Body of pancreas (tissue), 4 donors: Measurements from ENCODE around the gene DSP. TPM values are rescaled to one million over a fixed set of nuclear protein-coding genes. Genes with fewer than 3 reads are reported as not detected.
A peak's percentile ranks its signal among the peaks of the same experiment; 100 is the strongest.

Experiments
- ATAC-seq: fragments of 150-250 bp; one replicate; pipeline ENCODE4 v1.9.1; 2016
- DNase-seq, 4 donors: peaks; one replicate each; pipeline ENCODE4 v3.0.0-alpha.2; 2019
- H3K27ac ChIP-seq, 4 donors: fragments of 200-600 bp; sonication (generic); 1 replicate in 3 of 4; 2 replicates in 1 of 4; pipeline versions ENCODE4 v1.5.1 to v1.6.1; 2016 to 2019; ENCODE audit warnings: mild to moderate bottlenecking in 1 of 4, mixed read lengths in 1 of 4, moderate library complexity in 1 of 4
- H3K27me3 ChIP-seq, 2 donors: fragments of 200-600 bp; sonication (generic); one replicate each; pipeline ENCODE4 v1.6.0; 2016; ENCODE audit warnings: mild to moderate bottlenecking in 1 of 2
- H3K36me3 ChIP-seq, 2 donors: fragments of 200-600 bp; sonication (generic); replicated peaks in 1 of 2; 2 replicates each; pipeline ENCODE4 v1.5.1; 2016; ENCODE audit warnings: low read depth in 2 of 2; ENCODE audit not compliant: insufficient read depth in 1 of 2
- H3K4me1 ChIP-seq: fragments of 200-600 bp; sonication (generic); one replicate; pipeline ENCODE4 v1.6.0; 2016
- H3K4me3 ChIP-seq, 2 donors: fragments of 200-600 bp; sonication (generic); 1 replicate in 1 of 2; 2 replicates in 1 of 2; pipeline ENCODE4 v1.5.1; 2016 to 2019
- H3K9me3 ChIP-seq, 3 donors: fragments of 200-600 bp; sonication (generic); 1 replicate in 2 of 3; 2 replicates in 1 of 3; pipeline ENCODE4 v1.5.1; 2016
- CTCF ChIP-seq, 7 experiments: fragments of 450-650 bp in 4 of 7; fragments of 200-600 bp in 3 of 7; sonication (generic) in 3 of 7; IDR thresholded peaks; one replicate each; pipeline ENCODE4 v1.5.1; 2016 to 2019; ENCODE audit warnings: antibody characterized with exemption in 7 of 7
- POLR2A ChIP-seq, 3 donors: fragments of 450-650 bp; IDR thresholded peaks; one replicate each; pipeline ENCODE4 v1.6.1; 2016; ENCODE audit warnings: antibody characterized with exemption in 3 of 3, mild to moderate bottlenecking in 2 of 3
- WGBS, 2 donors: methylation state at CpG; one replicate each; pipeline ENCODE4 v1.1.5; 2017; 5-methylcytosine and 5-hydroxymethylcytosine counted together
- intact Hi-C: fragments of 100-400 bp; cut with DNase I; formaldehyde crosslinking; loops from one replicate; pipeline ENCODE4 v1.15.1; 2023
- total RNA-seq, 2 donors: library from RNA; depleted of rRNA; stranded (reverse); fragments of >200 nt; gene quantifications; one replicate each; pipeline ENCODE4 v1.1.0, GENCODE V29; 2016

DSP gene
- total RNA-seq = 100 to 1,000 TPM in 1 of 2 donors, 10 to 100 TPM in 1; 85.0 to 127 TPM

DNA sequence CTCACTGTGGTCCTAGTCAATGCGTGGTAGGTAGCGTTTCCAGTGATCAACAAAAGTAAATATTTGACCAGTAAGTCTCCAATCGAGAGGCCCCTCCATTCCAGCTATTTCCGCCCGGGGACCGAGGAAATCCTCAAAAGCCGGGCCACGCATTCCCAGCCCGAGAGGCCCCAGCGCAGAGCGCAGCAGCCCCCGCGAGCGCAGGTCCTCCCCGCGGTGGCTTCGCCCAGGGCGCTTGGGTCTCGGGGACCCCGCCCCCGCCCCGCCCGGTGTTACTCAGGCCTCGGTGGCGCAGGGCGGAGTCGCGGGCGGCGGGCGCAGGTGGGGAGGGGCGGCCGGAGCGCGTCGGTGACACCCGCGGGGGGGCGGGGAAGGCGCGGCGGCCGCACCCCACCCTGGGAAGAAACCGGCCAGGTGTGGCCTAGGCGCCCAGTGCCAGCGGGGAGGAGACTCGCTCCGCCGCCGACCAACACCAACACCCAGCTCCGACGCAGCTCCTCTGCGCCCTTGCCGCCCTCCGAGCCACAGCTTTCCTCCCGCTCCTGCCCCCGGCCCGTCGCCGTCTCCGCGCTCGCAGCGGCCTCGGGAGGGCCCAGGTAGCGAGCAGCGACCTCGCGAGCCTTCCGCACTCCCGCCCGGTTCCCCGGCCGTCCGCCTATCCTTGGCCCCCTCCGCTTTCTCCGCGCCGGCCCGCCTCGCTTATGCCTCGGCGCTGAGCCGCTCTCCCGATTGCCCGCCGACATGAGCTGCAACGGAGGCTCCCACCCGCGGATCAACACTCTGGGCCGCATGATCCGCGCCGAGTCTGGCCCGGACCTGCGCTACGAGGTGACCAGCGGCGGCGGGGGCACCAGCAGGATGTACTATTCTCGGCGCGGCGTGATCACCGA is at the start of gene DSP:
Gene DSP, plus strand, starts transcription at position 497 of the 890 bp plus-strand sequence. Its CDS starts 245 bp downstream, at position 742.
- no peaks in the 10 kb centered on the region for H3K36me3 ChIP-seq
- H3K4me3 ChIP-seq = peak within 1 kb of the TSS; percentile 75 to 80
- H3K27me3 ChIP-seq = no peaks in the 10 kb centered on the region
- H3K9me3 ChIP-seq = no peaks in the 10 kb centered on the region
- TF ChIP-seq CTCF (IDR thresholded peaks at IDR 0.05) (peak in 1 of 7 experiments; percentile 13), POLR2A (IDR thresholded peaks at IDR 0.05) (peak; percentile 99)
- peaks cover 27% of the 10 kb centered on the region for H3K4me1 ChIP-seq
- intact Hi-C loops = no loop called here
- DNase-seq = peak; percentile 92 to 95 (median 93)
- peak within 1 kb of the TSS; percentile 89 to 99 (median 98) for H3K27ac ChIP-seq
- ATAC-seq = peak; percentile 84
- 1% methylated on average over 26 to 98 of the region's 105 CpGs for WGBS, 2 donors

DNA sequence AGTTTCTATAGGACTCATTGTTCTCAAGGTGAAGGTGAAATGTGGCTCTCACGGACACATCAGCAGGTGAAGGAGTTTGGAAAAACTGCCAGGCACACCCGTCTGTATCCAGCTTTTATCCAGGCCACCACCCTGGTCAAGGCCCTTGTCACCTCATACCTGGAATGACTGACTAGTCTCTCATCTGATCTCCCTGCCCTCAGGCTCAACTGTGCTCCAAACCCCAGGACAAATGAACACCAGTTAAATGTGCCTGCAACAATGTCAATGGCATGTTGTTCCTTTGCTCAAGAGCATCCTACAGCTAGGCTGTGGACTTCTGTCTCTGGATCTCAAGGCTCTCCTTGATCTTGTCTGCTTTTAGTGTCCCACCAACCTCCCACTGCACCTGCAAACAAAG is 47.6 kb upstream of the DSP start:
- Histone ChIP-seq H3K27me3 (no peaks in the 10 kb centered on the region), H3K36me3 (no peaks in the 10 kb centered on the region), H3K9me3 (no peaks in the 10 kb centered on the region), H3K27ac (no peak overlapping the region), H3K4me1 (no peaks in the 10 kb centered on the region), H3K4me3 (no peak overlapping the region)
- no peak for DNase-seq
- 81 to 88% methylated on average over 2 of the region's 2 CpGs for WGBS, 2 donors
- TF ChIP-seq CTCF (IDR thresholded peaks at IDR 0.05) (no peak), POLR2A (IDR thresholded peaks at IDR 0.05) (no peak)
- ATAC-seq = no peak
- intact Hi-C loops = no loop called here

DNA sequence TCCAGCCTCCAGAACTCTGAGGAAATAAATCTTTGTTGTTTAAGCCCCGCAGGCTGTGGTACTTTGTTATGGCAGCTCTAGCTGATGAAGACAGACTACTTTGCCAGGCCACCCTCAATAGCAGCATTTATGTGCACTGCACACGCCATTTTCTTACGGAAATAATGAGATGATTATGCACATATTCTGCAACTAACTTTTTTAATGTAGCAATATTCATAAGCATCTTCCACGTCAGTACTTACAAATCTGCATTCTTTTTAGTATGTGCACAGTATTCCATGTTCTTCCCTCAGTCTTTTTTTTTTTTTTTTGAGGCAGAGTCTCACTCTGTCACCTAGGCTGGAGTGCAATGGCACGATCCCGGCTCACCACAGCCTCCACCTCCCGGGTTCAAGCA is 46.8 kb upstream of the DSP start:
- DNase-seq (no peak), ATAC-seq (no peak)
- H3K9me3 ChIP-seq = no peaks in the 10 kb centered on the region
- H3K27me3 ChIP-seq = no peaks in the 10 kb centered on the region
- H3K36me3 ChIP-seq = no peaks in the 10 kb centered on the region
- no peaks in the 10 kb centered on the region for H3K4me1 ChIP-seq
- WGBS, 2 donors = 84% methylated on average over 7 of the region's 7 CpGs
- intact Hi-C loops = no loop called here
- TF ChIP-seq CTCF (IDR thresholded peaks at IDR 0.05) (no peak), POLR2A (IDR thresholded peaks at IDR 0.05) (no peak)
- H3K27ac ChIP-seq = no peak overlapping the region
- no peak overlapping the region for H3K4me3 ChIP-seq

GRCh38 chr6:7496266-7496875 is 45.1 kb upstream of the DSP start:
- H3K4me3 ChIP-seq = no peak overlapping the region
- intact Hi-C loops = no loop called here
- no peaks in the 10 kb centered on the region for H3K9me3 ChIP-seq
- ATAC-seq = no peak
- TF ChIP-seq POLR2A (IDR thresholded peaks at IDR 0.05) = no peak
- no peak for TF ChIP-seq CTCF (IDR thresholded peaks at IDR 0.05)
- H3K4me1 ChIP-seq = no peaks in the 10 kb centered on the region
- H3K27me3 ChIP-seq = no peaks in the 10 kb centered on the region
- no peak overlapping the region for H3K27ac ChIP-seq
- DNase-seq = no peak
- 78 to 79% methylated on average over 12 of the region's 12 CpGs for WGBS, 2 donors
- no peaks in the 10 kb centered on the region for H3K36me3 ChIP-seq
